Measurements from ENCODE around the gene CD74. TPM values are rescaled to one million over a fixed set of nuclear protein-coding genes. Genes with fewer than 3 reads are reported as not detected.
A peak's percentile ranks its signal among the peaks of the same experiment; 100 is the strongest.

CD74 gene
- total and polyA plus RNA-seq, 9 donors = 50.2 to 104 (median 74.7) TPM

GRCh38 chr5:150411245-150411979 is 1.3 kb downstream of the CD74 start:
- Histone ChIP-seq H3K27ac (ENCODE audit: low read length) (peak overlapping the region; percentile 92), H3K4me1 (ENCODE audit: control insufficient read depth, insufficient read depth, low read length) (peaks cover 19% of the 10 kb centered on the region), H3K27me3 (ENCODE audit: control insufficient read depth, insufficient read depth, low read length) (peaks cover 3% of the 10 kb centered on the region), H3K9me3 (replicated peaks; ENCODE audit: control insufficient read depth, low read depth, low read length) (no peaks in the 10 kb centered on the region), H3K36me3 (ENCODE audit: control insufficient read depth, insufficient read depth, low read length) (no peaks in the 10 kb centered on the region), H3K4me3 (ENCODE audit: low read length) (peak overlapping the region; percentile 46)
- 95% methylated on average over 2 of the region's 5 CpGs for WGBS (ENCODE audit: insufficient coverage)
- peak; percentile 37 for DNase-seq

- Histone ChIP-seq H3K4me3 (ENCODE audit: low read length) (peak overlapping the region; percentile 46), H3K36me3 (ENCODE audit: control insufficient read depth, insufficient read depth, low read length) (no peaks in the 10 kb centered on the region), H3K4me1 (ENCODE audit: control insufficient read depth, insufficient read depth, low read length) (peaks cover 19% of the 10 kb centered on the region), H3K27me3 (ENCODE audit: control insufficient read depth, insufficient read depth, low read length) (peaks cover 3% of the 10 kb centered on the region), H3K9me3 (replicated peaks; ENCODE audit: control insufficient read depth, low read depth, low read length) (no peaks in the 10 kb centered on the region), H3K27ac (ENCODE audit: low read length) (peak overlapping the region; percentile 92)
- WGBS (ENCODE audit: insufficient coverage) = no CpG with 5 or more reads among the region's 4 CpGs
- DNase-seq = peak; percentile 93
Observed at GRCh38 chr5:150410524-150411244, 2.0 kb downstream of the CD74 start.

GRCh38 chr5:150409638-150410523 is 2.8 kb downstream of the CD74 start:
- peaks cover 6% of the 10 kb centered on the region for H3K36me3 ChIP-seq (ENCODE audit: control insufficient read depth, insufficient read depth, low read length)
- peak overlapping the region; percentile 33 for H3K4me3 ChIP-seq (ENCODE audit: low read length)
- H3K4me1 ChIP-seq (ENCODE audit: control insufficient read depth, insufficient read depth, low read length) = peaks cover 19% of the 10 kb centered on the region
- peak; percentile 93 for DNase-seq
- peak overlapping the region; percentile 92 for H3K27ac ChIP-seq (ENCODE audit: low read length)
- WGBS (ENCODE audit: insufficient coverage) = 15% methylated on average over 8 of the region's 15 CpGs
- H3K9me3 ChIP-seq (replicated peaks; ENCODE audit: control insufficient read depth, low read depth, low read length) = no peaks in the 10 kb centered on the region
- peaks cover 3% of the 10 kb centered on the region for H3K27me3 ChIP-seq (ENCODE audit: control insufficient read depth, insufficient read depth, low read length)

GRCh38 chr5:150408231-150408943 is 4.3 kb downstream of the CD74 start:
- no peak overlapping the region for H3K27ac ChIP-seq (ENCODE audit: low read length)
- H3K4me3 ChIP-seq (ENCODE audit: low read length) = no peak overlapping the region
- peaks cover 17% of the 10 kb centered on the region for H3K36me3 ChIP-seq (ENCODE audit: control insufficient read depth, insufficient read depth, low read length)
- H3K4me1 ChIP-seq (ENCODE audit: control insufficient read depth, insufficient read depth, low read length) = peaks cover 19% of the 10 kb centered on the region
- no peaks in the 10 kb centered on the region for H3K27me3 ChIP-seq (ENCODE audit: control insufficient read depth, insufficient read depth, low read length)
- no peak for DNase-seq
- H3K9me3 ChIP-seq (replicated peaks; ENCODE audit: control insufficient read depth, low read depth, low read length) = no peaks in the 10 kb centered on the region
- no CpG with 5 or more reads among the region's 8 CpGs for WGBS (ENCODE audit: insufficient coverage)

GRCh38 chr5:150407096-150407720 is 5.5 kb downstream of the CD74 start:
- 77% methylated on average over 8 of the region's 13 CpGs for WGBS (ENCODE audit: insufficient coverage)
- Histone ChIP-seq H3K27ac (ENCODE audit: low read length) (no peak overlapping the region), H3K4me3 (ENCODE audit: low read length) (no peak overlapping the region), H3K4me1 (ENCODE audit: control insufficient read depth, insufficient read depth, low read length) (peaks cover 13% of the 10 kb centered on the region), H3K36me3 (ENCODE audit: control insufficient read depth, insufficient read depth, low read length) (peaks cover 28% of the 10 kb centered on the region), H3K27me3 (ENCODE audit: control insufficient read depth, insufficient read depth, low read length) (no peaks in the 10 kb centered on the region), H3K9me3 (replicated peaks; ENCODE audit: control insufficient read depth, low read depth, low read length) (no peaks in the 10 kb centered on the region)
- no peak for DNase-seq

GRCh38 chr5:150406723-150407095 is 6.0 kb downstream of the CD74 start:
- DNase-seq = no peak
- 64% methylated on average over 6 of the region's 10 CpGs for WGBS (ENCODE audit: insufficient coverage)
- peaks cover 13% of the 10 kb centered on the region for H3K4me1 ChIP-seq (ENCODE audit: control insufficient read depth, insufficient read depth, low read length)
- no peak overlapping the region for H3K27ac ChIP-seq (ENCODE audit: low read length)
- H3K27me3 ChIP-seq (ENCODE audit: control insufficient read depth, insufficient read depth, low read length) = no peaks in the 10 kb centered on the region
- no peak overlapping the region for H3K4me3 ChIP-seq (ENCODE audit: low read length)
- H3K36me3 ChIP-seq (ENCODE audit: control insufficient read depth, insufficient read depth, low read length) = peaks cover 30% of the 10 kb centered on the region
- no peaks in the 10 kb centered on the region for H3K9me3 ChIP-seq (replicated peaks; ENCODE audit: control insufficient read depth, low read depth, low read length)

GRCh38 chr5:150406103-150406722 is 6.5 kb downstream of the CD74 start:
- H3K4me1 ChIP-seq (ENCODE audit: control insufficient read depth, insufficient read depth, low read length) = peaks cover 13% of the 10 kb centered on the region
- no peak overlapping the region for H3K4me3 ChIP-seq (ENCODE audit: low read length)
- no peaks in the 10 kb centered on the region for H3K9me3 ChIP-seq (replicated peaks; ENCODE audit: control insufficient read depth, low read depth, low read length)
- no peaks in the 10 kb centered on the region for H3K27me3 ChIP-seq (ENCODE audit: control insufficient read depth, insufficient read depth, low read length)
- DNase-seq = no peak
- no CpG with 5 or more reads among the region's 4 CpGs for WGBS (ENCODE audit: insufficient coverage)
- H3K27ac ChIP-seq (ENCODE audit: low read length) = no peak overlapping the region
- peaks cover 35% of the 10 kb centered on the region for H3K36me3 ChIP-seq (ENCODE audit: control insufficient read depth, insufficient read depth, low read length)

- Histone ChIP-seq H3K36me3 (ENCODE audit: control insufficient read depth, insufficient read depth, low read length) (peaks cover 44% of the 10 kb centered on the region), H3K27ac (ENCODE audit: low read length) (no peak overlapping the region), H3K4me3 (ENCODE audit: low read length) (no peak overlapping the region), H3K9me3 (replicated peaks; ENCODE audit: control insufficient read depth, low read depth, low read length) (no peaks in the 10 kb centered on the region), H3K4me1 (ENCODE audit: control insufficient read depth, insufficient read depth, low read length) (peaks cover 7% of the 10 kb centered on the region), H3K27me3 (ENCODE audit: control insufficient read depth, insufficient read depth, low read length) (no peaks in the 10 kb centered on the region)
- DNase-seq = no peak
- WGBS (ENCODE audit: insufficient coverage) = 75% methylated on average over 5 of the region's 9 CpGs
Observed at GRCh38 chr5:150404941-150405816, 7.5 kb downstream of the CD74 start.
